ENCODE data around the gene NR1H4. TPM values are rescaled to one million over a fixed set of nuclear protein-coding genes. Genes with fewer than 3 reads are reported as not detected.

Gene NR1H4
- total RNA-seq, 1 donor from 2014 or later, result 0.13 TPM

DNA sequence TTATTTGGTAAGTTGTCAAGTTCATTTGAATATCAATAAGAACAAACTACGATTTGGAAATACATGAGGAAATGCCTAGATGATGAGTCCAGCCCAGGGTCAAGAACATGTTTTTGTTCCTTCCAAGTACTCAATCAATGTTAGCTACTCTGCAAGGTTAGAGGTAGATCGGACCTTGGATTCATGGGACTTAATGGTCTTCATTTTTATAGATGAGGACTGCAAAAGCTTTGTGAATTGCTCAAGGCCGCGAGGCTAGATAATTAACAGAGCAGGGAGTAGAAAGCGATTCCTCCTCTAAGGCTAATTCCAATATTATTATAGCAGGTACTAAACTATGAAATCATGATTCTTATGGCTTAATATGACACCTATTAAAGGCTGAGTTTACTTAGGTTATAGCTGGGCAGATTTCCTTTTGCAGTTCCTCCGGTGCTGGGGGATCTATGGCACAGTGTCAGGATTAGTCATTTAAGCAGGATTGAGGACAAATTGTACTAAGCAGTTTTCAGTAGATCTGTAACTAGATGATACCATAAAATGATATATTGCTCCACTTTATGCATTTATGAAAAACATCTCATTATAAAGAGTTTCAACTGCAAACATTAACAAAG lies 19.8 kb downstream of the NR1H4 start:
- no peak overlapping the region for H3K4me3 ChIP-seq (ENCODE audit: low read depth, low read length)
- H3K36me3 ChIP-seq (ENCODE audit: control insufficient read depth, insufficient read depth, low read length), result no peaks in the 10 kb centered on the region
- H3K27me3 ChIP-seq (ENCODE audit: control insufficient read depth, insufficient read depth, low read length), result no peaks in the 10 kb centered on the region
- DNase-seq (ENCODE audit: low read depth), result no peak
- TF ChIP-seq, protein P1, sequence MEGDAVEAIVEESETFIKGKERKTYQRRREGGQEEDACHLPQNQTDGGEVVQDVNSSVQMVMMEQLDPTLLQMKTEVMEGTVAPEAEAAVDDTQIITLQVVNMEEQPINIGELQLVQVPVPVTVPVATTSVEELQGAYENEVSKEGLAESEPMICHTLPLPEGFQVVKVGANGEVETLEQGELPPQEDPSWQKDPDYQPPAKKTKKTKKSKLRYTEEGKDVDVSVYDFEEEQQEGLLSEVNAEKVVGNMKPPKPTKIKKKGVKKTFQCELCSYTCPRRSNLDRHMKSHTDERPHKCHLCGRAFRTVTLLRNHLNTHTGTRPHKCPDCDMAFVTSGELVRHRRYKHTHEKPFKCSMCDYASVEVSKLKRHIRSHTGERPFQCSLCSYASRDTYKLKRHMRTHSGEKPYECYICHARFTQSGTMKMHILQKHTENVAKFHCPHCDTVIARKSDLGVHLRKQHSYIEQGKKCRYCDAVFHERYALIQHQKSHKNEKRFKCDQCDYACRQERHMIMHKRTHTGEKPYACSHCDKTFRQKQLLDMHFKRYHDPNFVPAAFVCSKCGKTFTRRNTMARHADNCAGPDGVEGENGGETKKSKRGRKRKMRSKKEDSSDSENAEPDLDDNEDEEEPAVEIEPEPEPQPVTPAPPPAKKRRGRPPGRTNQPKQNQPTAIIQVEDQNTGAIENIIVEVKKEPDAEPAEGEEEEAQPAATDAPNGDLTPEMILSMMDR (IDR thresholded peaks at IDR 0.05; ENCODE audit: insufficient read depth, low read length, poor library complexity, severe bottlenecking), result no peak

GRCh38 chr12:100494026-100494425 lies 20.4 kb downstream of the NR1H4 start:
- Histone ChIP-seq H3K4me3 (ENCODE audit: low read depth, low read length) (no peak overlapping the region), H3K36me3 (ENCODE audit: control insufficient read depth, insufficient read depth, low read length) (no peaks in the 10 kb centered on the region), H3K27me3 (ENCODE audit: control insufficient read depth, insufficient read depth, low read length) (no peaks in the 10 kb centered on the region)
- TF ChIP-seq, protein P1 (IDR thresholded peaks at IDR 0.05; ENCODE audit: insufficient read depth, low read length, poor library complexity, severe bottlenecking), result no peak
- no peak for DNase-seq (ENCODE audit: low read depth)

GRCh38 chr12:100494538-100494937 lies 20.9 kb downstream of the NR1H4 start:
- Histone ChIP-seq H3K27me3 (ENCODE audit: control insufficient read depth, insufficient read depth, low read length) (no peaks in the 10 kb centered on the region), H3K36me3 (ENCODE audit: control insufficient read depth, insufficient read depth, low read length) (no peaks in the 10 kb centered on the region), H3K4me3 (ENCODE audit: low read depth, low read length) (no peak overlapping the region)
- TF ChIP-seq, protein P1 (IDR thresholded peaks at IDR 0.05; ENCODE audit: insufficient read depth, low read length, poor library complexity, severe bottlenecking), result no peak
- no peak for DNase-seq (ENCODE audit: low read depth)

DNA sequence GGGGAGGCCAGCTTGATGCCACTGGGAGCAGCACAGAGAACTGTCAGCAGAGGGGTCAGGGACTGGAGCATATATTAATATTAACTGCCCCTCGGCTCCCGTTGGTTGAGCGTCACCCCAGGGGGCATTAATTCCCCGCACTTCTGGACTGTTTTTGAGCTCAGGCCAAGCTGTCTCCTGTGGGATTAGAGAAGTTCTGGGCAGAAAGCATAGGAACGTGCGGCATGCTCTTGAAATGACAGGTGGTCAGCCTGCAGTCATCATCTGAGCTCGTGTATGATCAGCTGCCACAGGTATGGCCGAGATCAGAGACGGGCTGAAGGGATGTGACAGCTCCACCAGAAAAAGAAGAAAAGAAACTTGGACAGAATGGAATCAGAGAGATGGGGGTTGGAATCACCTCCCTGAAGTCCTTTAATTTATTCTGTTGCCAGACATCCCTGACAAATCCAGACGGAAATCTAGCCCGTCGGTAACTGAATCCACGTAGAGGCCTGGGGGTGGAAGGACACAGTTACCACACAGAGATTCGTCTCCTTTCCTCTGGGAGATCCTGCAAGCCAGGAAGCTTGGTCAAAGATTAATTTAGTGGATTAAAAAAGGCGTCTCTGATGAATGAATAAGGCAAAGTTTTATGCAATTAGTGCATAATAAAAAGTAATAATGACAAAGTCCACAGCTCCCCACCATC lies 23.6 kb downstream of the NR1H4 start:
- TF ChIP-seq, protein P1 (IDR thresholded peaks at IDR 0.05; ENCODE audit: insufficient read depth, low read length, poor library complexity, severe bottlenecking), result no peak
- H3K27me3 ChIP-seq (ENCODE audit: control insufficient read depth, insufficient read depth, low read length), result no peaks in the 10 kb centered on the region
- no peak for DNase-seq (ENCODE audit: low read depth)
- H3K36me3 ChIP-seq (ENCODE audit: control insufficient read depth, insufficient read depth, low read length), result no peaks in the 10 kb centered on the region
- no peak overlapping the region for H3K4me3 ChIP-seq (ENCODE audit: low read depth, low read length)

DNA sequence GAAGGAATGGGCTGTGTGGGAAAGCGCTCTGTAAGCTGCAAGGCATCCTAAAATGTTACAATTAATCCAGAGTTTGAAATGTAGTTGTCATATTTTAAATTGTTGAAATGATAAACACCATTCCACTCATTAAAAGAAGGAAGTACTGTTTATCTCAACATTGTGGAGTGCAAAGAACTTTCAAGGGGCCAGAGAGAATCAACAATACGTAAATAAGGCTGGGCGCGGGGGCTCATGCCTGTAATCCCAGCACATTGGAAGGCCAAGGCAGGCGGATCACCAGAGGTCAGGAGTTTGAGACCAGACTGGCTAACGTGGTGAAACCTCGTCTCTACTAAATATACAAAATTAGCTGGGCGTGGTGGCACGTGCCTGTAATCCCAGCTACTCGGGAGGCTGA lies 24.5 kb downstream of the NR1H4 start:
- H3K36me3 ChIP-seq (ENCODE audit: control insufficient read depth, insufficient read depth, low read length), result no peaks in the 10 kb centered on the region
- H3K27me3 ChIP-seq (ENCODE audit: control insufficient read depth, insufficient read depth, low read length), result no peaks in the 10 kb centered on the region
- DNase-seq (ENCODE audit: low read depth), result no peak
- TF ChIP-seq, protein P1 (IDR thresholded peaks at IDR 0.05; ENCODE audit: insufficient read depth, low read length, poor library complexity, severe bottlenecking), result no peak
- H3K4me3 ChIP-seq (ENCODE audit: low read depth, low read length), result no peak overlapping the region
